Erythroblast (primary cell): ENCODE measurements around the gene METRNL.

Source experiments
- GATA1 ChIP-seq: IDR thresholded peaks from 2 replicates; pipeline ENCODE4 v1.6.1; 2011; ENCODE audit warnings: low read depth, mild to moderate bottlenecking, control low read depth, low read length, moderate library complexity
- POLR2A ChIP-seq: IDR thresholded peaks from 2 replicates; pipeline ENCODE4 v1.6.1; 2011; ENCODE audit warnings: mild to moderate bottlenecking, low read length

DNA sequence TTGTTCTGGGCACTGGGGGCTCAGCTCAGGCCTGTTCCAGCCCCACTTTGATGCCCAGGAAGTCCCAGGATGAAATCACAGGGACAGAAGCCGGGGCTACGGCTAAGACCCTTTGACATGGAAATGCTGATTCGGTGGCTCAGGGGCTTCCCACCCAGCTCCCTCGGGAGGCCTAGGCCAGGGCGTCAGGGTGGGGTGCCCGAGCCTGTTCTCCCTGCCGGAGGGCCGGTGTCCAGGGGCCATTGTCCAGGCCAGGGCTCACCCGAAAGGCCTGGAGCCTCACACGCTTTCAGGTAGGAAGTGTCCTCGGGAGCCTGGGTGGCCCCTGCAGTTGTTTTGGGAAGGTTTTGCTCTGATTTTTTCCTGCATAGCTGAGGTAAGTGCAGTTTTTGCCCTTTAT lies 34.0 kb downstream of the METRNL start:
- TF ChIP-seq POLR2A = no peak
- no peak for TF ChIP-seq GATA1
